NCI-H146 (cell line): ENCODE data around the gene ZRANB1.
"Not testable (repeated sequence)": the region's sequence is repeated elsewhere in the genome, so short reads cannot be mapped to it uniquely, and the experiment has no call there.

Experiments
- DNase-seq: peaks from one replicate; lab custom pipeline; 2025; lab: John Stamatoyannopoulos, UW

Gene ZRANB1

GRCh38 chr10:124963866-124964720 is 22.2 kb downstream of the ZRANB1 start:
- DNase-seq: no peak

- DNase-seq: no peak
Observed at GRCh38 chr10:124966008-124966407, 24.1 kb downstream of the ZRANB1 start.

- no peak for DNase-seq
Observed at GRCh38 chr10:124967255-124967654, 25.3 kb downstream of the ZRANB1 start.

GRCh38 chr10:124971276-124971675 is 29.4 kb downstream of the ZRANB1 start:
- no peak for DNase-seq

GRCh38 chr10:124972637-124973036 is 30.7 kb downstream of the ZRANB1 start:
- no peak for DNase-seq

- no peak for DNase-seq
Observed at GRCh38 chr10:124974131-124974530, 32.2 kb downstream of the ZRANB1 start.

GRCh38 chr10:124975977-124976514 is 34.1 kb downstream of the ZRANB1 start:
- no peak for DNase-seq

GRCh38 chr10:124977161-124977560 is 35.2 kb downstream of the ZRANB1 start:
- DNase-seq: no peak

GRCh38 chr10:124977648-124978375 is 35.9 kb downstream of the ZRANB1 start:
- DNase-seq: no peak

- DNase-seq: no peak
Observed at GRCh38 chr10:124978376-124978725, 36.4 kb downstream of the ZRANB1 start.

GRCh38 chr10:124983321-124983720 is 41.4 kb downstream of the ZRANB1 start:
- DNase-seq: peak; percentile 9

GRCh38 chr10:124984376-124984775 is 42.5 kb downstream of the ZRANB1 start:
- DNase-seq: no peak

GRCh38 chr10:124985162-124985561 is 43.2 kb downstream of the ZRANB1 start:
- no peak for DNase-seq

GRCh38 chr10:124987788-124988187 is 45.9 kb downstream of the ZRANB1 start:
- no peak for DNase-seq

GRCh38 chr10:124988753-124989152 is 46.8 kb downstream of the ZRANB1 start:
- DNase-seq: not testable (repeated sequence)

GRCh38 chr10:124989526-124989925 is 47.6 kb downstream of the ZRANB1 start:
- DNase-seq: no peak

GRCh38 chr10:124990671-124991625 is 49.0 kb downstream of the ZRANB1 start:
- DNase-seq: no peak

GRCh38 chr10:124991835-124992234 is 49.9 kb downstream of the ZRANB1 start:
- no peak for DNase-seq

GRCh38 chr10:124992462-124993344 is 50.8 kb downstream of the ZRANB1 start:
- DNase-seq: peak; percentile 88

GRCh38 chr10:124993345-124993708 is 51.4 kb downstream of the ZRANB1 start:
- DNase-seq: no peak
